Urinary bladder (tissue), 4 donors: Measurements from ENCODE around the gene TBKBP1. TPM values are rescaled to one million over a fixed set of nuclear protein-coding genes. Genes with fewer than 3 reads are reported as not detected.

Experiments
- DNase-seq: peaks from one replicate; pipeline ENCODE4 v3.0.0-alpha.2; 2015; ENCODE audit errors: extremely low spot score
- H3K27ac ChIP-seq: one replicate; pipeline ENCODE4 v1.5.1; 2013; ENCODE audit warnings: low read depth, mild to moderate bottlenecking, moderate library complexity
- H3K36me3 ChIP-seq: one replicate; pipeline ENCODE4 v1.6.1; 2013; ENCODE audit warnings: mild to moderate bottlenecking, moderate library complexity; ENCODE audit not compliant: insufficient read depth
- H3K4me1 ChIP-seq: one replicate; pipeline ENCODE4 v1.6.1; 2013; ENCODE audit warnings: mild to moderate bottlenecking, moderate library complexity; ENCODE audit not compliant: insufficient read depth
- H3K4me3 ChIP-seq: one replicate; pipeline ENCODE4 v1.5.1; 2013; ENCODE audit warnings: low read depth, low read length
- WGBS: extraction: QIAGEN DNeasy Blood & Tissue Kit; methylation state at CpG from one replicate; pipeline ENCODE4 v1.1.7; 2013; 5-methylcytosine and 5-hydroxymethylcytosine counted together
- polyA plus RNA-seq: library from polyadenylated mRNA; stranded (reverse); fragments of 200-250 nt; gene quantifications from one replicate; pipeline ENCODE4 v1.2.3, GENCODE V29; 2013
- total RNA-seq: library from RNA; depleted of rRNA; stranded (reverse); fragments of >200 nt; gene quantifications from one replicate; pipeline ENCODE4 v1.2.3, GENCODE V29; 2014
- donor health status: healthy with polysubstance abuse.
- donor health status: healthy.

Gene TBKBP1, protein sequence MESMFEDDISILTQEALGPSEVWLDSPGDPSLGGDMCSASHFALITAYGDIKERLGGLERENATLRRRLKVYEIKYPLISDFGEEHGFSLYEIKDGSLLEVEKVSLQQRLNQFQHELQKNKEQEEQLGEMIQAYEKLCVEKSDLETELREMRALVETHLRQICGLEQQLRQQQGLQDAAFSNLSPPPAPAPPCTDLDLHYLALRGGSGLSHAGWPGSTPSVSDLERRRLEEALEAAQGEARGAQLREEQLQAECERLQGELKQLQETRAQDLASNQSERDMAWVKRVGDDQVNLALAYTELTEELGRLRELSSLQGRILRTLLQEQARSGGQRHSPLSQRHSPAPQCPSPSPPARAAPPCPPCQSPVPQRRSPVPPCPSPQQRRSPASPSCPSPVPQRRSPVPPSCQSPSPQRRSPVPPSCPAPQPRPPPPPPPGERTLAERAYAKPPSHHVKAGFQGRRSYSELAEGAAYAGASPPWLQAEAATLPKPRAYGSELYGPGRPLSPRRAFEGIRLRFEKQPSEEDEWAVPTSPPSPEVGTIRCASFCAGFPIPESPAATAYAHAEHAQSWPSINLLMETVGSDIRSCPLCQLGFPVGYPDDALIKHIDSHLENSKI
- 5.5 TPM for total RNA-seq
- 19.1 TPM for polyA plus RNA-seq

DNA sequence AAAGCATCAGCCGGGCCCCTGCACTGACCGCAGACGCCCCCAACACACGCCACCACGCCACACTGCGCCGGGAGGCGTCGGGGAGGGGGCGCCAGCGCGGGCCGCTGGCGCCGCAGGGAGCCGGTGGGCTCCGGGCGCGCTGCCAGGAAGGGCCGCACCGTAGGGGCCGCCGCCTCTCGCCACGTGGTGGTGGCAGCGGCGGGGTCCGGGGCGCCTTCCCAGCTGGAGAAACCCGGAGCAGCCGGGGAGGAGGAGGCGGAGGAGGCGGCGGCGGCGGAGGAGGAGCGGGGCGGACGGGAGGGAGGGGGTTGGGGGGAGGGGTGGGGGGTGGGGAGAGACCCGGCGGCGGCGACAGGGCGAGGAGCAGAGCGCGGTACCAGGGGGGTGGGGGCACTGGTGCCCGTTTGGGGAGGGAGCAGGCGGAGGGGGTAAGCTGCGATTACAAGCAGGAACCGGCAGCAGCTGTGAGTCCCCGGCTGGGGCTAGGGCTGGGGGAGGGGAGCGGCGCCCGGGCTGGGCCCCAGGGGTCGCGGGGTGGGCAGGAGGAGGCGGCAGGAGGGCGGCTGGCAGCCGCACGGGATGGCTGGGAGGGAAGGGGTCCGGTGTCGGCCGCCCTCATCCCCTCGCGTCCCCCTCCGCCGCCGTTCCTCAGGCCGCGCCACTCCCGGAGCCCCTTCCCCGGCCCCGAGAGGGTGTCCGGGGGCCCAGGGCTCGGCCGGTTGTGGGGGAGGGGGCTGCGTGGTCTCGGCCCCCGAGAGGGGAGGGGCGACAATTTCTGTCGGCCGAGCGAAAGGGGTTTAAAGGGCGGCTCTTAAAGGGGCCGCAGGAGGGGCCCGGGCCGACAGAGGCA is at the start of gene TBKBP1:
TBKBP1 (plus strand) TSS at position 431 of the 850 bp plus-strand sequence. CDS start 1,952 bp downstream, outside the sequence.
- Histone ChIP-seq H3K4me1 (no peaks in the 10 kb centered on the region), H3K36me3 (no peaks in the 10 kb centered on the region), H3K27ac (peak within 1 kb of the TSS; percentile 84), H3K4me3 (peak within 1 kb of the TSS; percentile 96)
- peak; percentile 61 for DNase-seq
- whole genome bisulfite sequencing, result under 1% methylated on average over 85 of the region's 87 CpGs

DNA sequence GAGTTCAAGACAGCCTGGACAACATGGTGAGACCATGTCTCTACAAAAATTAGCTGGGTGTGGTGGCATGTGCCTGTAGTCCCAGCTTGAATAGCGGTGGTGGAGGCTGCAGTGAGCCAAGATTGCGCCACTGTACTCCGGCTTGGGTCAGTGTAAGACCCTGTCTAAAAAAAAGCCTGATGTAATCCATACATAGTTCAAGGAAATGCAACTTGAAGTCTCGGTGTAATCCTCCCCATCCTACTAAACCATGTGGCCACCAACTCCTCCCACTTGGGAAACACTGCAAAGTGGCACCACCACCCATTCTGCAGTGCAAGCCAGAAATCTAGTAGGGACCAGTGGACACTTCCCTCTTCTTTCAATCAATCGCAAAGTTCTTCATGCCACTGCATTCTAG is 49.6 kb upstream of the TBKBP1 start:
- DNase-seq, result no peak
- Histone ChIP-seq H3K4me3 (no peak overlapping the region), H3K4me1 (no peaks in the 10 kb centered on the region), H3K36me3 (no peaks in the 10 kb centered on the region), H3K27ac (no peak overlapping the region)
- 83% methylated on average over 5 of the region's 5 CpGs for WGBS

DNA sequence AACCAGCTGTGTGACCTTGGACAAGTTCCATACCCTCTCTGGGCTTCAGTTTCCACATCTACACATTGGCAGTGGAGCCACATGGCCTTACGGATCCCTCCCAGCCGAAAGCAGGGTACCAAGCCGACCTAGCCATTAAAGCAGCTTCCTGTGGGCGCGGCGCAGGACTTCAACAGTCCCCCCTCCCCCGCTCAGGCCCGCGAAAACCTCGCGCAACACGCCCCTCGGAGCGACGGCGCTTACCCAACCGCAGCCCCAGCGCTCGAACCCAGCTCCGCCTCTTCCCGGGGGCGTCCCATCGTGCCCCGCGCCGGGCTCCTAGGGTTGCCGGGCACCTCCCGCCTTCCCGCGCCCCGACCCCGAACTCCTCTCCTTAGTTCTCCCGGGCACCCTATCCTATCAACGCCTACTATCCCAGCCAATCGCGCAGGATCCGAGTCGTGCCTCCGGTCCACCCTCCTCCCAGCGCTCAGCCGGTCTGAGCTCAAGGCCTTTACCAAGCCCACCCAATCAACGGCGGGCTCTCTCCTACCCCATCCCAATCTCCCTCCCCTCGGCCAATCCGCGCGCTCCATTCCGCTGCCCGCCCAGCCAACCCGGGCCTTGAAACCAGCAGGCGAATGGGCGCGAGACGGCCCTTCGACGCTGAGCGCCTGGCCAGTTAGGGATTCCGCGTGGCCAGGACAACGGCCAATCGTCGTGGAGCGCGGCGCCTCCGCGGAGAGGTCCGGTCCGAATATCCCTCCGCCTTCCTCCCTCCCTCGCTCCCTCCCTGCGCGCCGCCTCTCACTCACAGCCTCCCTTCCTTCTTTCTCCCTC is 44.6 kb upstream of the TBKBP1 start, which contains the start of gene KPNB1:
KPNB1 (plus strand) TSS at position 767 of the 819 bp plus-strand sequence. CDS start 326 bp downstream, outside the sequence.
- DNase-seq, result peak; percentile 98
- no peaks in the 10 kb centered on the region for H3K4me1 ChIP-seq

DNA sequence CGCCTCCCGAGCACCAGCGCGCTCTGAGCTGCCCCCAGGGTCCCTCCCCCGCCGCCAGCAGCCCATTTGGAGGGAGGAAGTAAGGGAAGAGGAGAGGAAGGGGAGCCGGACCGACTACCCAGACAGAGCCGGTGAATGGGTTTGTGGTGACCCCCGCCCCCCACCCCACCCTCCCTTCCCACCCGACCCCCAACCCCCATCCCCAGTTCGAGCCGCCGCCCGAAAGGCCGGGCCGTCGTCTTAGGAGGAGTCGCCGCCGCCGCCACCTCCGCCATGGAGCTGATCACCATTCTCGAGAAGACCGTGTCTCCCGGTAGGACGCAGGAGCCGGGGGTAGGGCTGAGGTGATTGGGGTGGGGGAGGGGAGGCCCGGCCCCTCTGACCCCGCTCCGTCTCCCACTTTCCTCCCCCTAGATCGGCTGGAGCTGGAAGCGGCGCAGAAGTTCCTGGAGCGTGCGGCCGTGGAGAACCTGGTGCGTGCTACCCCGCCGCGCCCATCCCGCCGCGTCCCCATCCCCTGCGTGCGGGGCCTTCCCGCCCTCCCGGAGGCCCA is 43.9 kb upstream of the TBKBP1 start:
- peak overlapping the region; percentile 79 for H3K27ac ChIP-seq
- H3K36me3 ChIP-seq, result no peaks in the 10 kb centered on the region
- peak overlapping the region; percentile 90 for H3K4me3 ChIP-seq
- under 1% methylated on average over 48 of the region's 48 CpGs for WGBS
- peak; percentile 7 for DNase-seq
- no peaks in the 10 kb centered on the region for H3K4me1 ChIP-seq

More for the DNA sequence above, 44.6 kb upstream of the TBKBP1 start, which contains the start of gene KPNB1:
- Histone ChIP-seq H3K36me3 (no peaks in the 10 kb centered on the region), H3K27ac (peak within 1 kb of the TSS; percentile 79), H3K4me3 (peak within 1 kb of the TSS; percentile 90)
- under 1% methylated on average over 74 of the region's 74 CpGs for WGBS

DNA sequence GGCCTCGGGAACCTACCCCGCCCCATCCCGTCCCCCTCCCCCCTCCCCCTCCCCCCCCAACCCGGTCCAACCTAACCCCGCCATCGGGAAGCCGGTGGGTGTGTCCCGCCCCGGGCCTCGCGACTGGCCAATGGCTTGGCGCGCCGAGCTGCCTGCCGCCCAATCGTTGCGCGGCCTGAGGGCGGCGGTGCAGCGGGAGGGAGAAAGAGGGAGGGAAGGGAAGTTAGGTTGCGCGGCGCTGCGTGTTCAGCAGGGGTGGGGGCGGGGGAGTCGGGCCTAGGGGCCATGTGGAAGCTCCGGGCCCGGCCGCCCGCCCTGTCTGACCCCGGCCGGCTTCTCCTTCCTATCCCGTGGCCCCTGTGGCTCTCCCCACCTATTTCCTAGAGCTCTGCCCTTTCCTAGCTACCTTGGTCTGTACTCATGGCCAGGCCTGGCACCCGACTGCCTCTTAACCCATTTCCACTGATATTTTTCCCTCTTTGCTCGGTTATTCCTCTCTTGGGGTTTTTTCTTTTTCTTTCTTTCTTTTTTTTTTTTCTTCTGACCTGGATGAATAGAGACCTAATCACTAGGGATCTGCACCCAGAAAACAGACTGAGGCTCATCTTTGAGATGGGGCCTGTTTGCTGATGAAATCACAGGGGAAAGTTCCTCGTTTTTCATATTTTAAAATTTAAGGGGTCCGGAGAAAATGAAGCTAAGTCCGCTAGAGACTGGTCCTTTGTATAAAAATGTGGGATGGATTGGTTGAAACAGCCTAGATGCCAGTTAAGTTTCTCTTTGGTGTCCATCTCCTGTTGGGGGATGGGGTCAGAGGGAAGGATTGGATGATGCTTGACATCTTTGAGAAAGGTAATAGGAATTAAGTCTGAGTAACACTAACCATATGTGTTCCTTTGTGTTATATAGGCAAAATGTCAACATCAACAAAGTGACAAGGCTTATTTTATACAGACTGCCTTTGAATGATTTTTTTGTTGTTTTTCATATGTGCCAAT is 43.1 kb upstream of the TBKBP1 start:
- peak overlapping the region; percentile 79 for H3K27ac ChIP-seq
- H3K4me3 ChIP-seq, result peak overlapping the region; percentile 90
- WGBS, result 2% methylated on average over 37 of the region's 39 CpGs
- no peaks in the 10 kb centered on the region for H3K36me3 ChIP-seq
- H3K4me1 ChIP-seq, result no peaks in the 10 kb centered on the region
- peak; percentile 70 for DNase-seq

DNA sequence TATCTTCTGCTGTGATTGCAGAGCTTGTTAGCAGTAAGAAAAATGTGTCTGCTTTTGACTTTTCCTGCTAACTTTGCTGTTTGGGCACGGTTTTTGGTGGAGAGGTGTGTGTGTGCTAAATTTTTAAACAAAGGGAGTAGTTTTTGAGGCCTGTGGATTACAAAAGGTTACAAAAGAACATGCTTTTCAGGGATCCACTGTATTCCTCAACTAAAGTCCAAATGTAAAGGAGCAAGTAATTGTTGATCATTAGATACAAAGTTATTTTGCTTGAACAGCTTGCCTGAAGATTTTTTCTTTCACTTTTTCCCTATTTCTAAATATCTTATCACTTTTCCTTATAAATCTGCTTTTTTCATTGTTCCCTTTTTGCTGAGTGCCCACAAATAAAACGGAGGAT is 42.3 kb upstream of the TBKBP1 start:
- Histone ChIP-seq H3K27ac (no peak overlapping the region), H3K36me3 (peaks cover 2% of the 10 kb centered on the region), H3K4me1 (no peaks in the 10 kb centered on the region), H3K4me3 (no peak overlapping the region)
- no peak for DNase-seq
- WGBS, result 43% methylated on average over 2 of the region's 2 CpGs

DNA sequence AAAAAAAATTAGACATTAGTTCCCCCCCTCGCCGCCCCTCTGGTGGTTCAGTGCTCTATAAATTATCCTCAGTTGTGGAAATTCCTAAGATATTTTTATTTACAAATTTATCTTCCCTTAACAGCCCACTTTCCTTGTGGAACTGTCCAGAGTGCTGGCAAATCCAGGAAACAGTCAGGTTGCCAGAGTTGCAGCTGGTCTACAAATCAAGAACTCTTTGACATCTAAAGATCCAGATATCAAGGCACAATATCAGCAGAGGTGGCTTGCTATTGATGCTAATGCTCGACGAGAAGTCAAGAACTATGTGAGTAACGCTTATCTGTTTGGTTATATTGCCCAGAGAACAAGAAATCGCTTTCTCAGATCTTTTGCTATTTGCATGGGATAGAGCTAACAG is 41.4 kb upstream of the TBKBP1 start:
- Histone ChIP-seq H3K36me3 (peaks cover 2% of the 10 kb centered on the region), H3K4me1 (no peaks in the 10 kb centered on the region), H3K27ac (no peak overlapping the region), H3K4me3 (no peak overlapping the region)
- DNase-seq, result no peak
- WGBS, result 89% methylated on average over 6 of the region's 6 CpGs

DNA sequence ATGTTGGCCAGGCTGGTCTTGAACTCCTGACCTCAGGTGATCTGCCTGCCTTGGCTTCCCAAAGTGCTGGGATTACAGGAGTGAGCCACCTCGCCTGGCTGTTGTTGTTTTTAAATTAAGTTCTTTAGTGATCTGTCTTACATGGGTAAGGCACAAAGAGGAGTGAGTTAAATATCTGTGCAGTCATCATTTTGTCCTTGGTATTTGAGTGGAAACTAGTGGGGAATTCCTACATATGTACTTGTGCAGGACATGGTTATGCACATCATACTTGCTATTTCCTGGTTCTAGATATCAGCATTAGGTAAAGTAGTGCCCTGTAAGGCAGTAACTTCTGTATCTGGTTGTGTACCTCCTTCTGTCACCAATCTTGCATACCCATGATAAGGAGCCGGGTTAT is 40.5 kb upstream of the TBKBP1 start:
- no peak for DNase-seq
- no peak overlapping the region for H3K4me3 ChIP-seq
- H3K4me1 ChIP-seq, result no peaks in the 10 kb centered on the region
- peaks cover 4% of the 10 kb centered on the region for H3K36me3 ChIP-seq
- no peak overlapping the region for H3K27ac ChIP-seq
- 75% methylated on average over 2 of the region's 2 CpGs for WGBS

DNA sequence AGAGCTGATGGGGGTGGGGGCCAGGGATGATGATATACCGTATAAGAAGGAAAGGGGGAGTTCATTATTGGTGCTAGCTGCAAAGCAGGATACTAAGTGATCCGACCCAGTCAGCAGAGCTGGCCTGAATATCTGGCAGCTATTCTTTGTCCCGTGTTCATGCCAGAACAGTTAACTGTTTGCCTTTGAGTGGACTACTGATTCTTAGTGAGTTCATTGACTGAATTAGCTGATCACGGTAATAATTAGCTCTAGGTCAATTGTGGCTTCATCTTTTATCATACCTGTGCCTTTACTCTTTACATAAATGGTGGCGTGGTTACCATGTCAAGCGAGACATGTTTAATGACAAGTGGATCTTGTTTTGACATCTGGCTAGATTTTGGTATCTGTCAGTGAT is 39.0 kb upstream of the TBKBP1 start:
- Histone ChIP-seq H3K4me1 (no peaks in the 10 kb centered on the region), H3K4me3 (no peak overlapping the region), H3K27ac (no peak overlapping the region), H3K36me3 (peaks cover 8% of the 10 kb centered on the region)
- 60% methylated on average over 6 of the region's 6 CpGs for WGBS
- DNase-seq, result no peak

DNA sequence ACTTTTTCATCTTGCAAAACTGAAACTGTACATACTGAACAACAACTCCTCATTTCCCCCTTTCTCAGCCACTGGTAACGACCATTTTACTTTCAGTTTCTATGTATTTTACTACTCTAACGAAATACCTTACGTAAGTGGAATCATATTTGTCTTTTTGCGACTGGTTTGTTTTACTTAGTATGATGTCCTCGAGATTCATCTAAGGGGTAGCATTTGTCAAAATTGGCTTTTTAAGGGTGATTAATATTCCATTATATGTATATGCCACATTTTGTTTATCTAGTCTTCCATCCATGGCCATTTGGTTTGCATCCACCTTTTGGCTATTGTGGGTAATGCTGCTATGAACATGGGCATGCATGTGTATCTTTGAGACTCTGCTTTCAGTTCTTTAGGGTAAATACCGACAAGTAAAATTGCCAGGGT is 33.9 kb upstream of the TBKBP1 start:
- H3K4me3 ChIP-seq, result no peak overlapping the region
- DNase-seq, result no peak
- H3K27ac ChIP-seq, result peak overlapping the region; percentile 64
- H3K4me1 ChIP-seq, result no peaks in the 10 kb centered on the region
- 77% methylated on average over 6 of the region's 6 CpGs for WGBS
- H3K36me3 ChIP-seq, result peaks cover 8% of the 10 kb centered on the region

DNA sequence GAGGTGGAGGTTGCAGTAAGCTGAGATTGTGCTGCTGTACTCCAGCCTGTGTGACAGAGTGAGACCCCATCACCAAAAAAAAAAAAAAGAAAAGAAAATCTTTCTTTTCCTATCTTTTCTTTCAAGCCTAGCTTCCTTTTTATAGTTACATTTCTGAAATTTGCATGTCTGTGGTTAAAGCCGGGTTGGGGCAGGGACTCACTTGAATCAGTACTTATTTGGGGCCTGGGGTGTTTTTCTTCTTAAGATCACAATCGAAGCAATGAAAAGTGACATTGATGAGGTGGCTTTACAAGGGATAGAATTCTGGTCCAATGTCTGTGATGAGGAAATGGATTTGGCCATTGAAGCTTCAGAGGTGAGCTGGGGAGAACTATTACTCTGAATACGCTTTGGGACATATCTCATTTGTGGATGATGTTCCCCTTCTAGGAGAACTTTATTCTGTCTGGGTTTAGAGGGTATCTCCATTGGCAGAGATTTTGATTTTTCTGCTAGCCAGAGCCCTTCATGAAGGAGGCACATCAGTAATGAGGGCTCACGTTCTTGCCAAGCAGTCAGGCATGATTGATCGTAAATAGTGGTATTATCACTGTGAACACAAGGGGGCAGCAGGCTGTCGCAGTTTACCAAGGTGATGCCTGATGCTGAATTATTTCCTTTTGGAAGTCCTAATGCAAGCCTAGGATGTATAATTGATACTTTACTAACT is 29.9 kb upstream of the TBKBP1 start:
- peaks cover 8% of the 10 kb centered on the region for H3K36me3 ChIP-seq
- no peak overlapping the region for H3K27ac ChIP-seq
- peak; percentile 10 for DNase-seq
- no peaks in the 10 kb centered on the region for H3K4me1 ChIP-seq
- 46% methylated on average over 6 of the region's 6 CpGs for WGBS
- H3K4me3 ChIP-seq, result no peak overlapping the region
